Measurements from ENCODE around the gene GRIN2A. TPM values are rescaled to one million over a fixed set of nuclear protein-coding genes. Genes with fewer than 3 reads are reported as not detected.

The GRIN2A gene
- total RNA-seq, 1 donor from 2014 or later, result 7.8 TPM

DNA sequence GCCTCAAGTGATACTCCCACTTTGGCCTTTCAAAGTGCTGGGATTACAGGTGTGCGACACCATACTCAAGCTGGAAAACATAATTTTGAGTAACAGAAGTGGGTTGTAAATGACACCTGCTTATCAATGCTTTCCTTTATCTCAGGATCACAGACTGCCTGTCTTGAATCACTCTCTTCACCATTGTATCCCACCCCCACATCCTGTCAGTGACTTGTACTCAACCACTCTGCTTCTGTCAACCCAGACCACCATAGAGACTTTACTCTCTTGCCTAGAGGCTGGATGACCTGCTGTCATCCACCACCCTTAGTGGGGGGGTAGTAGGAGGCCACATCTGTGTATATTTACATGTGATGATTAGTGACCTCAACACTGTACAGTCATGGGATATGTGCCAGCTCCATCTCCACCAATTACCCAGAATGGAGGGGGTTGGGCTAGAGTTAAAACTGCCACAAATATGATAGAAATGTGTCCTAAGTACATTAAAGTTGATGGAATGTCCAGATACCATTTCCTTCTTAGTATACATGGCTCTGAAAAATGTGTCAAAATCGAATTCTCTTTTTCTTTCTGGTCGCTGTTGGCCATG is 338.7 kb downstream of the GRIN2A start:
- Histone ChIP-seq H3K4me3 (no peak overlapping the region), H3K36me3 (no peaks in the 10 kb centered on the region), H3K27me3 (no peaks in the 10 kb centered on the region), H3K9me3 (no peaks in the 10 kb centered on the region), H3K27ac (no peak overlapping the region), H3K4me1 (no peaks in the 10 kb centered on the region)
- TF ChIP-seq, protein P1, sequence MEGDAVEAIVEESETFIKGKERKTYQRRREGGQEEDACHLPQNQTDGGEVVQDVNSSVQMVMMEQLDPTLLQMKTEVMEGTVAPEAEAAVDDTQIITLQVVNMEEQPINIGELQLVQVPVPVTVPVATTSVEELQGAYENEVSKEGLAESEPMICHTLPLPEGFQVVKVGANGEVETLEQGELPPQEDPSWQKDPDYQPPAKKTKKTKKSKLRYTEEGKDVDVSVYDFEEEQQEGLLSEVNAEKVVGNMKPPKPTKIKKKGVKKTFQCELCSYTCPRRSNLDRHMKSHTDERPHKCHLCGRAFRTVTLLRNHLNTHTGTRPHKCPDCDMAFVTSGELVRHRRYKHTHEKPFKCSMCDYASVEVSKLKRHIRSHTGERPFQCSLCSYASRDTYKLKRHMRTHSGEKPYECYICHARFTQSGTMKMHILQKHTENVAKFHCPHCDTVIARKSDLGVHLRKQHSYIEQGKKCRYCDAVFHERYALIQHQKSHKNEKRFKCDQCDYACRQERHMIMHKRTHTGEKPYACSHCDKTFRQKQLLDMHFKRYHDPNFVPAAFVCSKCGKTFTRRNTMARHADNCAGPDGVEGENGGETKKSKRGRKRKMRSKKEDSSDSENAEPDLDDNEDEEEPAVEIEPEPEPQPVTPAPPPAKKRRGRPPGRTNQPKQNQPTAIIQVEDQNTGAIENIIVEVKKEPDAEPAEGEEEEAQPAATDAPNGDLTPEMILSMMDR (IDR thresholded peaks at IDR 0.05), result no peak
- DNase-seq (ENCODE audit: low spot score in 2 of 2), result no peak
- intact Hi-C loops (cut with DNase I), result no loop called here

DNA sequence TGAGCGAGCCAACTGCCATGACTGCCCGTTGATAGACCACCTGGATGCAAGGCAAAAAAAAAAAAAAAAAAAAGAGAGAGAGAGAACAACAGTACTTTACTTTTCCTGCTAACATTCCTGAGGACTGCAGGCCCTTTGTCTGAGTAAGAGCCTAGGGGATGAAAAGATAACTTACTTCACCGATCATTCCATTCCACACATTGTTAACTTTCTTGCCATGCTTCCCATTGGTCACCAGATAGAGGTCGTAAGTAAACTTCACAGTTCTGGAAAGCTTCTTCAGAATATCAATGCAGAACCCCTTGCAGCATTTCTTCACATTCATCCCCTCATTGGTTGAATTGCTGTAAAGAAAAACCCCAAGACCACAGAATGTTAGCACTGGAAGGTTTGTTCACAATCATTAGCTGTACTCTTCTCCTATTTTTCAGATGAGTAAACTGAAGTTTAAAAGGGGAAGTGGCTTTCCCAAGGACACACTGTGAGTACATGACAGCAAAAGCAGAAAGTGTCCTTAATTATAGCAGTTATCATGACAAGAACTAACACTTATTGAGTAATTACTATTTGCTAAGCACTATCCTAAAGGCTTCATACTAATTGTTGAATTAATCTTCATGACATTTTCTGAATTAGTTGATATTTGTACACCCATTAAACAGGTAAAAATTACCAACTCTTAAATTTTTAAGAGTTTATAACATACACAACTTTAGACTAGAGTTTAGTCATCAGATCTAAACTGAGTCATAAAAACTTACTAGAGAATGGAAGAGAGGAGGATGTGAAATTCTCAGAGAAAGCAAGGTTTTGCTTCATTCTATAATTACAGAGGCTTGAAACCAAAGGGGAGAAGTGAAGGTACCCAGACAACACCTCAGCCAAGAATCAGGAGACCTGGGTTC is 341.2 kb downstream of the GRIN2A start:
- Histone ChIP-seq H3K36me3 (no peaks in the 10 kb centered on the region), H3K27me3 (no peaks in the 10 kb centered on the region), H3K4me3 (no peak overlapping the region), H3K4me1 (peaks cover 0 to 3% of the 10 kb centered on the region in 2 donors), H3K27ac (no peak overlapping the region), H3K9me3 (no peaks in the 10 kb centered on the region)
- intact Hi-C loops (cut with DNase I), result no loop called here
- TF ChIP-seq, protein P1 (IDR thresholded peaks at IDR 0.05), result no peak
- DNase-seq (ENCODE audit: low spot score in 2 of 2), result no peak

DNA sequence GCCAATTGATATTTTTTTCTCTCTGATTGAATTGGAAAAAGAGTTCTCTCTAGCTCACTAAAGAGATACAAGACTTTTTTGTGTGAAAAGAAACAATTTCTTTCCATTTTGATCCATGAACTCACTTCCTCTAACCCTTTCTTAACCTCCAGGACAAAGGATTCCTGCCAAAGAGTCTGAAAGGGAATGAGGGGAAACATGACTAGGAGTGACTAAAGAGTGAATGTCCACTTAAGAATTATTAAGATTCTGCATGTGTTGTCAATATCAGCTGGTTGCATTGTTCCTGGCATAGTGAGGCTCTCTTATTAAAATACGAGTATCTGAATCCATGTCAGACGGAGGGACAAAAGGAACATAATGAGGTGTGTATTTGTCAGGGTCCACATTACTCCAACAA is 344.7 kb downstream of the GRIN2A start:
- no peaks in the 10 kb centered on the region for H3K27me3 ChIP-seq
- no peak overlapping the region for H3K27ac ChIP-seq
- DNase-seq (ENCODE audit: low spot score in 2 of 2), result no peak
- TF ChIP-seq, protein P1 (IDR thresholded peaks at IDR 0.05), result no peak
- peaks cover 0 to 3% of the 10 kb centered on the region in 2 donors for H3K4me1 ChIP-seq
- H3K36me3 ChIP-seq, result no peaks in the 10 kb centered on the region
- intact Hi-C loops (cut with DNase I), result no loop called here
- H3K9me3 ChIP-seq, result no peaks in the 10 kb centered on the region
- H3K4me3 ChIP-seq, result no peak overlapping the region

DNA sequence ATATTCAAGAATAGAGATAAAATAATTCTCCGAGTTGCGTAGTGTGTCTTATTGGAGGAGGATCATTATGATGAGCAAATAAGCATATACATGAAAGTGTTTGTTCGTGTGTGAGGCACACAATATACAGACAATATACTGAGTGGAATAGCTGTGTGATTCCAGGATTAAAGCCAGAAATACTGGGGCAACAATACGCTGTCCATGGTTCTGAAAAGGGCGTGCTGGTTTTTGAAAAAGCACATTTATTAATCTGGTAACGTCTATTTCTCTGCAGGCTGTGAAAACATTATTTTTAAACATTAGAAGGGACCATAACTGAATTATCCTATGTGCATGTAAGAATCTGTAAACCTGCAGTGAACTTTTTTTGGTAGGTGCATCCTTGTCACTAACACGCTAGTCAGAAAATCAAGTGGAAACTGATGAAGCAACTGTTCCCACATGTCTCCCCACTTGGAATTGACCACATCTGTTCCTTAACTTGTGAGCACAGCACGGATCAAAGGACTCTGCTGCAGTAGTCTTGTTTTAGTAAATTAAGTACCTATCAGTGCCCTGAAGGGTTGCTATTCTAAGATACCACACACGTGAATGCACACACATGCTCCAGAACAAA is 346.0 kb downstream of the GRIN2A start:
- H3K4me3 ChIP-seq, result no peak overlapping the region

DNA sequence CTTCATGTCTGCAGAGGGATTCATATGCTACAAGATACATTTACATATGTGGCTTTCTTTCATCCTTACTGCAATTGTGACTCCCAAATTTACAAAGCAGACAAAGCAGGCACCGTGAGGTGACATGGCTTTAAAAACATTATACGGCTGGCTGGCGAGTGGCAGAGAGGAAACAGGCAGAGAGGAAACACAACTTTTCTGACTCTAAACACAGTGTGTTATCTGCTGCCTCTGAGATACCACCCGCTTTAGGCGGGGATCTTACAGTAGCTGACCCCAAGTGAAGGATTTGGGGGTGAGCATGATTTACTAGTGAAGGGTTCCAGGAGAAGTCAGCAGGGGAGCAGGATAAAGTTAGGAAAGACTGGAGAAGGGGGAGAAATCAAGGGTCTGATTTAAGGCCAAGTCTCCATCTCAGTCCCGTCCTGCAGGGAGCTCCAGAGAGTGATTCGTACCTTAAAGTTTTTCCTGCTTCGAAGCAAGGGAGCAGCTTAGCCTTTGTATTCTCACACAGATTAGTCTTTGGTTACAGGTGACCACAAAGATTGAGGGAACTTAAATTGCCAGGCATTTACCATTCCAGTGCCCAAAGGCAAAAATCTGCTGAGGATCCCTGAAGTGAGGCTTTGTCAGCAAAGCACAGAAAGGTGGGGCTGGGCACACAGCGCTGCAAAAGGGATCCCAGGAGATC is 355.0 kb downstream of the GRIN2A start:
- TF ChIP-seq, protein P1 (IDR thresholded peaks at IDR 0.05), result no peak
- no peaks in the 10 kb centered on the region for H3K36me3 ChIP-seq
- H3K27ac ChIP-seq, result no peak overlapping the region
- intact Hi-C loops (cut with DNase I), result no loop called here
- no peak overlapping the region for H3K4me3 ChIP-seq
- no peaks in the 10 kb centered on the region for H3K27me3 ChIP-seq
- H3K9me3 ChIP-seq, result no peaks in the 10 kb centered on the region
- DNase-seq (ENCODE audit: low spot score in 2 of 2), result no peak
- H3K4me1 ChIP-seq, result no peaks in the 10 kb centered on the region

More for the DNA sequence above, 346.0 kb downstream of the GRIN2A start:
- no peaks in the 10 kb centered on the region for H3K27me3 ChIP-seq
- H3K4me1 ChIP-seq, result peaks cover 0 to 3% of the 10 kb centered on the region in 2 donors
- no peak overlapping the region for H3K27ac ChIP-seq
- H3K36me3 ChIP-seq, result no peaks in the 10 kb centered on the region
- DNase-seq (ENCODE audit: low spot score in 2 of 2), result no peak
- TF ChIP-seq, protein P1 (IDR thresholded peaks at IDR 0.05), result no peak
- intact Hi-C loops (cut with DNase I), result no loop called here
- no peaks in the 10 kb centered on the region for H3K9me3 ChIP-seq
